ENCODE data around the gene GALT.
A peak's percentile ranks its signal among the peaks of the same experiment; 100 is the strongest.

The GALT gene

DNA sequence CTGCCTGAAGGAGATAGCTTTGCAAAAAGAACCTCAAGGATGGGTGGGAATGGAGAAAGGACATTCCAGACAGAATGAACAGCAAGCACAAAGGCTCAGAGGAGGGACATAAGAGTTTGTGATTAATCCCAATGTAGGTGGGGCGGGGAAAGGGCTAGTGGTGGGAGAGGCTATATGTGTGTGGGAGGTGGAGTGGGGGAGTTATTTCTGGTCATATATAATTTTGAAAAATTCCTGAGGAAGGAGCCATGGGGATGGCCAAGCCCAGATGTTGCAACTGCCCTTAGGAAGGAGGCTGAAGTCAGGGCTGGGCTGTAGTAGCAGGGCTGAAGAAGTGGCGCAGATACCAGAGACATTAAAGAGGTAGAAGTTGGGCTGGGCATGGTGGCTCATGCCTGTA lies 29.4 kb downstream of the GALT start:
- no peak for DNase-seq (ENCODE audit: low read depth in 1 of 2, low spot score in 1 of 2)

DNA sequence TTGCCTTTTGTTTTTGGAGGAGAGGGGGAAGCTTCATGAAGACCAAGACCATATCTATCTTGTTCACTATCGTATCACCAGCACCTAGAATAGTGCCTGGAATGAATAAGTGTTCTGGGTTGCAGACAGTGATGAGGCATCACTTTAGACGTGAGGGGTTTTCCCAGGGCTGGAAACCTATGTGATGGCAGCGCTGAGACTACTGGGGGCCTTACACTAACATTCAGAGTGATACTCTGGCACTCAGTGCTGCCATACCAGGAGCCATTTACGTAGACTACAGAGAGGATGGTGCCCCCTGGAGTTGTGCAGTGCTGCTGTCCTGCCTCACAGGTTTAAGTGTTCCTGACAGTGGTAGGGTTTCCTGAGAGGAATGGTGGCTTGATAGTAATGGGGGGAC lies 37.7 kb downstream of the GALT start:
- peak in 1 of 2 donors; percentile 6 for DNase-seq (ENCODE audit: low read depth in 1 of 2, low spot score in 1 of 2)

DNA sequence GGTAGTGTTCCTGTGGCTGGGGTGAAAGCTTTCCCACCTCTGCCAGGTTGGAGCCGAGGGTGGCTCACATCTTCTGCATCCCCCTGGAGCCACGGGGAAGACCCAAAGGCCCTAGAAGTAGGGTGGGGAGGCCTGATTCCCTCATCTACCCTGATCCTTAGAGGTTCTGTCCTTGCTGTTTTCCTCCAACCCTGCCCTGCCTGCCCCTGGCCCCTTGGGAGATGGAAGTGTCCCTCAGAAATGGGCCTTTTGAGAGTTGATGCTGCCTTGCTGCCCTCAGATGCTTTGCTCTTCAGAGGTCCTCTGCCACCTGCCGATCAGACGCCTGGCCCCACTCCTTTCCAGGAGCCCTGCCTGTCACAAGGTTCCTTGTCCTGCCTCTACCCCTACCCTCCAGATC lies 38.3 kb downstream of the GALT start:
- DNase-seq (ENCODE audit: low read depth in 1 of 2, low spot score in 1 of 2): no peak

DNA sequence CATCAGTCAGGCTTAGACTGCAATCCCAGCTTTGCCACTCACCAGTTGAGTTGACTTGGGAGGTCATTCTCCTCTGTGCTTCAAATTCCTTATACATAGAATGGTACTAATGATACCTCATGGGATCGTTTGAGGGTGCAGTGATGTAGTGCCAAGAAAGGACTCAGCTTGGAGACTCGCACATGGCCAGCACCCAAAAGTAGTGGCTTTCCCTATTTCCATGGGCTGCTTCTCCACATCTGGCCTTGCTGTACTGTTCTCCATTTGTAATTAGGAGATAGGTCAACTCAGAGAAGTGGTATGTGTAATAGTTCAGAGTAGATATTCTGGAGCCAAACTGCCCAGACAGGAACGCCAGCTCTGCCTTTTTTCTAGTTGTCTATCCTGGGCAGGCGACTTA lies 39.1 kb downstream of the GALT start:
- DNase-seq (ENCODE audit: low read depth in 1 of 2, low spot score in 1 of 2): no peak

DNA sequence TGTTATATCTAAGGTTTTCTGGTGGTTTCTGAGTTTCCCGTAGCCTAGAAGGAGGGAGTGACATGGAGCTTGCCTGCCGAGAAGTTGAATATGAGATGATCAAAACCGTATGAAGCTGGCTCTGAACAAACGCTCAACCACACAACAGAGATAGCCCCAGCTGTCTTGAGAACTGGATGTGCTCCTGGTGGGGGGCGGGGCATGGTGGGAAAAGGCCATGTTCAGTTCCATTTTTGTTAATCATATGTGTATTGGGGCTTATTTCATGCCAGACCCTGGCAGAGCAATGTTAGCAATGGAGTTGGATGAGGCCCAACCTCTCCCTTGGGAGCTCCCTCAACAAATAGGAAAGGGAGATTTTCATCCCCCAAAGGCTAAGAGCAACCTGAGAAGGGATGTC lies 39.8 kb downstream of the GALT start:
- no peak for DNase-seq (ENCODE audit: low read depth in 1 of 2, low spot score in 1 of 2)

DNA sequence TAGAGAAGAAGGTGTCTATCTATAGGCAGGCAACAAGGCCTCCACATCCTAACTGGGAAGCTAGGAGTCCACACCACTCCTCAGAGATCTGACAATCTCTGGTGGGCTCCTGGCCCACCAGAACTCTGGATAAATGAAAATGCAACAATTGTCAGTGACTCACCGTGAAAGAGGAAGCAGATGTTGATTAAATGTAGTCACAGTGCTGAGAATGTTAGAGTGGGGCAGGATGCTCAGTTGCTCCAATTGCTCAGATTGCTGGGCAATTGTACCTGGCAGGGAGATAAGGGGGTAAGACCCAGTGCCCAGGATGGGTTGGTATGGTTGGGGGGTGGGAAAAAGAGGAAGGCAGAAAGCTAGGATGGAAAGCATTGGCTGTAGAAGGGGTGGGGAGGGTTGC lies 40.3 kb downstream of the GALT start:
- no peak for DNase-seq (ENCODE audit: low read depth in 1 of 2, low spot score in 1 of 2)

DNA sequence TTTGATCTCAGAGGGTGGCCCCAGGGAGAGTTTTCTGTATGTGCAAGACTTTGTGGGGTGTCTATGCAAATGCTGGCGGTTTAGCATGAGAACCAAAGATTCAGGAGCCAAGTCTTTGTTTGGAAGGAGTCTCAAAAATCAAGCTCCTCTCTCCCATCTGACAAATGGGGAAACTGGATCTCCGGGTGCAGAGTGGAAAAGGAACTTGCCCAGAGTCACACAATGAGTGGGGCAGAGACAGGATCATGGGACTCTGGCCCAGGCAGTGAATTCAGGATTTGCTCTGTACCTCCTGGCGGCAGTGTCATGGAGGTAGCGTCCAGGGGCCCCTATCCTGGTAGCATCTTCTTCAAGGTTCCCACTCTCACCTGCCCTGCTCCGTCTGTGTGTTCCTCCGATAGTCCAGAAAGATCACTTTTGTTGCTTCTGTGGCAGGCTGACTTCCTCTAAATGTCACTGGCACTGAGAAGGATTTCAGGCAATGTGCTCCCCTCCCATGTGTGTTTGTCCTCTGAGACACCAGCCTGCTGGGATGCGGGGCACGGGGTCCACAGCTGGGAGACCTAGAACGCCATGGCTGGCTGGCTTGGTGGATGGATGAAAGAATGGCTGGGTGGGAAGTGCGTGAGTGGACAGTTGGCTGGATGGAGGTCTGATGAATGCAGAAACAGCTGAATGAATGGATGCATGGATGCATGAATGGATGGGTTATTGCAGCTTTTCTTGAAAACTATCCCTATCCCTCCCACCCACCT lies 41.0 kb downstream of the GALT start:
- no peak for DNase-seq (ENCODE audit: low read depth in 1 of 2, low spot score in 1 of 2)

DNA sequence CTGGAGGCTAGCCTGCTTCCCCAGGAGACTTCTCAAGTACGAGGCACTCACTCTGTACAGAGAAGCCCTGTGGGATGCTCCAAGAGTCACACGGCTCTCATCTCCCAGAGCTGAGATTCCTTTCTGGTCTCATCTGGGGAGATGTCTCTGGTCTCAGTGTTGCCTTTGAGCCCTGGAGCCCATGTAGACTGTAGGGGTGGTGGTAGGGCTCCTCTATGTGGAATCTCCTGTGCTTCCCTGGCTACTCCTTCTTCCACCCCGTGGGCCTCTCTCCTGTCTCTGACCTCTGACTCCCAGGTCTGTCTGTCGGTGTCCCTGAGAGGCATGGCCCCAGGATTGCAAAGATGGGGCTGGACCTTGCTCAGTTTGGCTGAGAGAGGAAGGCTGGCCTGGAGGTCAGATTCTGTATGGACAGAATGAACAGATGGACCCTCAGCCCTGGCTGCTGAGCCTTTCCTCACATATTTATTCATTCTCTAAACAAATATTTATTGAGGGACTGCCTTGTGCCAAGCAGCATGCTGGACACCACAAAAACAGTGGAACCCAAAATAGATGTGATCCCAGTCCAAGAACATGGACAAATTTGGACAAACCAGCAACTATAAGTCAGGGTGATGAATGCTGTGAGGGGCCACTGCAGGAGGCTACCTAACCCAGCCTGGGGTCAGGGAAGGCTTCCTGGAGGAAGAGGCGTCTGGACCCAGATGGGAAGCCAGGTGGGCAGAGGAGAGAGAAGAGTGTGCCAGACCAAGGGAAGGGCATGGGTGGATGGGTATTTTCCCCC lies 42.0 kb downstream of the GALT start:
- no peak for DNase-seq (ENCODE audit: low read depth in 1 of 2, low spot score in 1 of 2)

DNA sequence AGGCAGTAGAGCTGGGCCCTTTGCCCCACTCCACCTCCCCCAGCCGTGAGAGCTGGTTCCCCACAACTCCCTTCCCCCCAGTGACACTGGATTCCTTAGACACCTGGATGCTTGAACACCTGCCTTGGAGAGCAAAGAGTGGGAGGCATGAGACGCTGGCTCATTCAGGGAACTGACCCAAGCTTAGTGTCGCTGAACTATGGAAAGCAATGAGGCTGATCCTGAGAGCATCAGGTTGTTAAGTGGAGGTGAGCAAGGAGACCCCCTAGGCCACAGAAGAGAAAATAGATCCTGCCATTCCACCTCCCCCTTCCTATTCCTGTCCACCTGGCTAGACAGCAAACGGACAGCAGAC lies 42.6 kb downstream of the GALT start:
- DNase-seq (ENCODE audit: low read depth in 1 of 2, low spot score in 1 of 2): no peak

DNA sequence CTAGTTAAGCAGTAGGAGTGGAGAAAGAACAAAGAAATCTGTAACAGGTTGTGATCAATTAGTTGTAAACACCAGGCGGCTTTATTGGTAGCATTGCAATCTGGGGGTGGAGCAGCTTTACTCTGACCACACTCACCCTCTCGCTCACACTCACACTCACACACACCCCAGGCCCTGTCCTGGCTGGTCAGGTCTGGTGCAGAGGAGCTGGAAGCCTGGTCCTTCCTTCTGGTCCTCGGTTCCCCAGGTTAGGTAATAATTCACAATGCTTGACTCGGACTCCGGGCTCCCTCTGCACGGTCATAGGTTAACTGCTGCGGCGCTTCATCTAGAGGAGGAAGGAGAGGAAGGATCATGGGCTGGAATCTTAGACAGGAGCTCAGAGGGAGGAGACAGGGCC lies 43.0 kb downstream of the GALT start:
- no peak for DNase-seq (ENCODE audit: low read depth in 1 of 2, low spot score in 1 of 2)

DNA sequence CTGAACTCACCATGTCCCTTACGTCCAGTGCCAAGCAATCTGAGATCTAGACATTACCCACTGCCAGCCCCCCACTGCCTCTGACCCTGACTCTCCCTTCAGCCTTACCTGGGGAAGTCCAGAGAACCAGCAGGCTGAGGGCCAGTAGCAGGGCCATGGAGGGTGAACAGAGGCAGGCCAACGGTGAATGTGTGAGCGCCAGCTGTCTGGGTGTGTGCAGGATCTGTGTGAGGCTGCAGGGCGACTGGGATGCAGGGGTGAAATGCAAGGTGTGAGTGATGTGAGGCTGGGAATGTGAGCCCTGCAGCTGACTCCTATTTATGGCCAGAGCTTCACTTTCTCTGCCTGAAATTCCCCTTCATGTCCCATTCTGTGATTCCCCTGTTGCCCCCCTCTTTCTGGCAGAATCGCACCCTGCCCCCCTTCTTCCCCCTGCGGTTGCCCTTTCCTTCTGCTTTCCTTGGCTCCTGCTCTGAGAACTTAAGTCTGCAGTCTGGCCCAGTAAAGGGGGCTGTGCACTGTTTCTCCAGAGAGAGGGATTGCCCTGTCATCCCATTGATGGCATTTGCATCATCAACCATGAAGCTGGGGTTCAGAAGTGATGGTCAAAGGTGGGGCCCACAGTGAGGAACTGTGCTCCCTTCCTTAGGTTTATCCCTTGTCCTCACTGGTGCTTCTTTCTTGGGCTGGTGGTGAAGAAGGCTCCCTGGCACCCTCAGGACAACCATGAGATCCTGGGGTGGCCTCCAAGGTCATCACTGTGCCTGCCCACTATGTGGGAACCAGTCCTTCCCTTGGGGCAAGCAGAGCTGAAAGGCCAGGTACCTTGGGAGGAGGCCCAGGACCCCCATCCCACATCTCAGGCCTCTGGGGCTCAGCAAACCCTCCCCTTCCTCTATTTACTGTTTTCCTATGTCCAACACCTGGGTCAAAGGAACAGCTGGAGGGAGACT lies 44.8 kb downstream of the GALT start, which contains the start of gene CCL19:
Gene CCL19, minus strand, starts transcription at position 294 of the 953 bp plus-strand sequence. Its CDS starts 137 bp downstream, at position 157.
- DNase-seq (ENCODE audit: low read depth in 1 of 2, low spot score in 1 of 2): no peak

DNA sequence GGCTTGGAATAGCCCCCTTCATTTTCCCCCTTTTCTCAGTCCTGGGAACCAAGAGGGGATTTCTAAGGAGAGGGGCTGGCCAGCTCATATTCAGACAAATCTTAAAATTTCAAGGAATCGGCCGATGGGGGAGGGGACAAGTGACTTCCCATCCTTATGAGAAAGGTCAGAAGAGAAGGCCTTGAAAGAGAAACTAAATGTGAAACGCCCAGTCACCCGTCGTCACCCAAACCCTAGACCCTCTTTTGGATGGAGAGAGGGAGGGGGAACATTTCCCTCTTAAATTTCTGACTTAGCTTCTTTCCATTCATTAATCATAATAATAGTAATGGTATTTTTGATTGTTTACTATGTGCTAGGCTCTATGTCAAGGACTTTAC lies 45.5 kb downstream of the GALT start:
- no peak for DNase-seq (ENCODE audit: low read depth in 1 of 2, low spot score in 1 of 2)

DNA sequence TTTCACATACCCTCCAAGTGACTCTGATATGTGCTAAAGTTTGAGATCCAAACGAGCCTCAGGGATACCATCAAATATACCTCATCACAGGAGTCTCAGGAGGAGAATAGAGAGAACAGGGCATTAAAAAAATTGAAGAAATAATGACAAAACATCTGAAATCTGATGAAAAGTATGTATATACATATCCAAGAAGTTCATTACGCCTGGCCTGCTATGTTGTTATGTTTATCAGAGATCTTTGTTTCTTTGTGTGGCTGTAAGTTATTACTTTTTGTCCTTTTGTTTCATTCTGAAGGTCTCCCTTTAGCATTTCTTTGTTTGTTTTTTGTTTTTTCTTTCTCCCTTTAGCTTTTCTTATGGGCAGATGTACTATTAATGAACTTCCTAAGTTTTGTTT lies 47.1 kb downstream of the GALT start:
- no peak for DNase-seq (ENCODE audit: low read depth in 1 of 2, low spot score in 1 of 2)

DNA sequence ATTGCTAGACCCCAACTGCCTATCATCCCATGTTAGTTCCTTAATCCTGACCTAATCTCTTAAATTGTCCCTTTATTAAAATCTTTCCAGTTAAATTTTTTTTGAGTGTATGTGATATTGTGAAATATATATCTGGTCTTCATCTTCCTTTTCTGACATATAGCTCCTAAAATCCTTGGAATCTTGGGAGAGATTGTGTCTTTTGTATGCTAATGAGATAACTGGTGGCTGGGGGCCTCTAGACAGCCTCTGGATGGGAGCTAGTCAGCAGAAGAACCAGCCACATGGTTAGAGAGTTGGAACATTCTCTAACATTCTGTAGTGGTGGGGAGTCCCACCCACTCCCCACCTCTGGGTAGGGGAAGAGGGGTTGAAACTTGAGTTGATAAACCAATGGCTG lies 48.3 kb downstream of the GALT start:
- DNase-seq (ENCODE audit: low read depth in 1 of 2, low spot score in 1 of 2): no peak
